Colonic mucosa (tissue), 4 donors: ENCODE data around the gene IGIP. TPM values are rescaled to one million over a fixed set of nuclear protein-coding genes. Genes with fewer than 3 reads are reported as not detected.

ENCODE experiments used
- DNase-seq: peaks from one replicate; pipeline ENCODE4 v3.0.0-alpha.2; 2020
- H3K27ac ChIP-seq: fragments of 200-600 bp; one replicate; pipeline ENCODE4 v1.8.0; 2021
- H3K27me3 ChIP-seq: fragments of 200-600 bp; one replicate; pipeline ENCODE4 v1.8.0; 2021
- H3K36me3 ChIP-seq: fragments of 200-600 bp; one replicate; pipeline ENCODE4 v1.8.0; 2021
- H3K4me1 ChIP-seq: fragments of 200-600 bp; one replicate; pipeline ENCODE4 v1.8.0; 2021; ENCODE audit warnings: mild to moderate bottlenecking
- H3K4me3 ChIP-seq: fragments of 200-600 bp; one replicate; pipeline ENCODE4 v1.8.0; 2021
- H3K9ac ChIP-seq, 2 donors: one replicate each; pipeline ENCODE4 v1.7.0; 2013; ENCODE audit warnings: control low read depth in 2 of 2, low read depth in 2 of 2, low read length in 2 of 2
- H3K9me3 ChIP-seq: fragments of 200-600 bp; one replicate; pipeline ENCODE4 v1.8.0; 2021
- CTCF ChIP-seq: fragments of 200-600 bp; IDR thresholded peaks from one replicate; pipeline ENCODE4 v1.8.0; 2022; ENCODE audit warnings: antibody characterized with exemption, mild to moderate bottlenecking
- intact Hi-C: fragments of 100-400 bp; cut with DNase I; formaldehyde crosslinking; loops from one replicate; pipeline ENCODE4 v1.14.1; 2022
- total RNA-seq, 2 donors: library from RNA; stranded (reverse); fragmentation: NEBNext Ultra II Directional in 1 of 2; extraction: Animal tissue kit (Norgen Biotek cat#: 25700) in 1 of 2; gene quantifications; one replicate each; pipeline ENCODE4 v1.2.1, GENCODE V29; 2021
- donor health status: healthy.
- donor health status: DM: no; HTN: no; CAD: no.
- donor health status: DM: no; HTN: no; CAD: no.

IGIP gene
- total RNA-seq, 2 donors from 2014 or later = 7.8 to 9.5 TPM

DNA sequence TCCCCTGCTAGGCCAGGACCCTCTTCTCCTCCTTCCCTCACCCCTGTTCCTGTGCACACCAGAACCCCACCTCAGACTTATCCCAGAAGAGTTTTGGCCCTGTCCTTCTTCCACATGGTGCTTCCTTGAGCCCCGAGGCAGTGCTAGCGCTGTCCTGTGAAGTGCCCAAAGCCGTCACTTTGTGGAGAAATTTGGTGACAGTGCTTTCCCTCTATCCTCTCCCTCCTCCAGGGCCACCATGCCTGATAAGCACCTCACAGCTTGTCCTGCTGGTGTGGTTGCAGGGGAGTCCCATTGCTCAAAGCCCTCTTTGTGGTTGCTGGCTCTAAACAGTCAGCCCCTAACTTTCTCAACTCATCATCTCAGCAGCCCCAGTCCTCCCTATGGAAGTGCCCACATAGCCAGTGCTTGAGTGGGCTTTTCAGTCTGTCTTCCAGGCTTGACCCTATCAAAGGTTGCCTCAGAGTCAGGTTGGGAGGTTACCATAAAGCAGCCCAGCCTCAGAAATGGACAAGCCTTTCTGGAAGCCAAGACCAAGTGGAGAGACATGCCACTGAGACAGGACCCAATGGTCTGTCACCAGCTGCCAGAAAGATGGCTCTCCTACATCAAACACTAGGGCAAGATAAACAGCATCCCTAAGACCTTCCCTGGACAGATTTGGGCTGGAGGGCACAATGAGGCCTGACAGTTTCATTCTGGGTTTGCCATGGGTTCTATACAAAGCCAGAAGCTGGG lies 18.0 kb downstream of the IGIP start:
- Histone ChIP-seq H3K4me1 (peaks cover 7% of the 10 kb centered on the region), H3K36me3 (no peaks in the 10 kb centered on the region), H3K4me3 (no peak overlapping the region), H3K27me3 (no peaks in the 10 kb centered on the region), H3K27ac (no peak overlapping the region), H3K9ac (no peak overlapping the region), H3K9me3 (no peaks in the 10 kb centered on the region)
- TF ChIP-seq CTCF = no peak
- no peak for DNase-seq
- intact Hi-C loops = loop anchor here (2.0 kb wide), 1 partner anchor 71 kb away; no protein-coding TSS in a partner anchor

- no peak for DNase-seq
- TF ChIP-seq CTCF = no peak
- Histone ChIP-seq H3K9ac (no peak overlapping the region), H3K4me3 (no peak overlapping the region), H3K9me3 (no peaks in the 10 kb centered on the region), H3K36me3 (no peaks in the 10 kb centered on the region), H3K4me1 (peaks cover 7% of the 10 kb centered on the region), H3K27ac (no peak overlapping the region), H3K27me3 (no peaks in the 10 kb centered on the region)
- intact Hi-C loops = loop anchor here (2.0 kb wide), 1 partner anchor 72 kb away; no protein-coding TSS in a partner anchor
Measured at GRCh38 chr5:140145256-140145655, 19.5 kb downstream of the IGIP start.

DNA sequence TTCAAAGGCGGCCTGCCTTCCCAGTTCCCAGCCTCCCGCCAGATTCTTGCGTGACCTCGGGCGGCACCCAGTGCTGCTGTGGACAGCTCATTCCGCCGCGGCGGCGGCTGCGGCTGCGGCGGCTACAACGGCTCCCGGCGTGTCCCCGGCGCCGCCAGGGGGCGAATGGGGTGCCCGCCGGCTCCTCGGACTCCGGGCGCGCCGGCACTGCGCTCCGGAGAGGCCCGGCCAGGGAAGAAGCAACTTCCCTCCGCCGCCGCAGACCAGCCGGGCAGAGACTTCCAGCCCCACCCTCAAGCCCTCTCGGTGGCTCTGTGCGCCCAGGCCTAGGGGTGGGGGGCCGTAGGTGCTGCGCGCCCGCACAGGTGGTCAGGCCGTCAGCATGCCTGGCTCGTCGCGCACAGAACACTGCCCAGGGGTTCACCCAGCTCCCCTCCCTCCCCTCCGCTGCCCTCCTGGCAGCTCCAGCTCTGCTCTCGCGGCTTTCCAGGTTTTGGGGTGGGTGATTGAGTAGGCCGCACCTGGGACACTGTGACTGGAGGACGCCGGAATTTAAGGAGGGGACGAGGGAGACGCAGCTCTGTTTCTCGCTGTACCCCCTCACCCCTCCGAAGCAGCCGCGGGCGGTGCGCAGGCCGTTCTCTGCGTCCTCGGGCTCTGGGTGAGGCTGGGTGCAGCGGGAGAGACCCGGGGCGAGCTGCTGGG lies 20.2 kb downstream of the IGIP start:
- Histone ChIP-seq H3K9ac (peak overlapping the region; percentile 26 to 52), H3K27me3 (no peaks in the 10 kb centered on the region), H3K27ac (no peak overlapping the region), H3K9me3 (no peaks in the 10 kb centered on the region), H3K4me3 (peak overlapping the region; percentile 23), H3K36me3 (no peaks in the 10 kb centered on the region), H3K4me1 (peaks cover 7% of the 10 kb centered on the region)
- peak; percentile 74 for TF ChIP-seq CTCF
- intact Hi-C loops = loop anchor here (2.0 kb wide), 1 partner anchor 73 kb away; no protein-coding TSS in a partner anchor
- DNase-seq = peak; percentile 59

DNA sequence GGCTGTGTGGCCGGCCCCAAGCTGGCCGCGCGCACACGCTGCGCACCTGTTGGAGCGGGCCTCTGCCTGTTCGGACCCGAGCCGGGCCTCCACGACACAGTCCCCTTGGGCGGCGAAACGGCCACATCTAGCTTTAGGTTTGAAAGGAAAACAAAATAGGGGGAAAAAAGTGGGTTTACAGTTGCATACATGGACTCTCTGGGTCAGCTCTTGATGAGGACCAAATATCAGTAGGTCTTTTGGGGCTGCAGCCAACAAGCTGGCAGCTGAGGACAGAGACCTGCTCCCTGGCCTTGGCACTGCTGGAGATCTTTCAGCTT lies 20.7 kb downstream of the IGIP start:
- no peak for TF ChIP-seq CTCF
- no peak overlapping the region for H3K9ac ChIP-seq
- no peaks in the 10 kb centered on the region for H3K9me3 ChIP-seq
- no peak overlapping the region for H3K27ac ChIP-seq
- intact Hi-C loops = no loop called here
- H3K4me3 ChIP-seq = peak overlapping the region; percentile 23
- no peaks in the 10 kb centered on the region for H3K27me3 ChIP-seq
- H3K4me1 ChIP-seq = peaks cover 7% of the 10 kb centered on the region
- no peaks in the 10 kb centered on the region for H3K36me3 ChIP-seq
- no peak for DNase-seq

GRCh38 chr5:140147460-140147859 lies 21.7 kb downstream of the IGIP start:
- no peak for TF ChIP-seq CTCF
- Histone ChIP-seq H3K9ac (no peak overlapping the region), H3K9me3 (no peaks in the 10 kb centered on the region), H3K4me3 (no peak overlapping the region), H3K27me3 (no peaks in the 10 kb centered on the region), H3K4me1 (peaks cover 7% of the 10 kb centered on the region), H3K36me3 (no peaks in the 10 kb centered on the region), H3K27ac (no peak overlapping the region)
- intact Hi-C loops = no loop called here
- DNase-seq = no peak
